Endothelial cell of umbilical vein (primary cell): ENCODE results near the gene MAPK9.

Source experiments
- CTCF ChIP-seq, 2 donors: IDR thresholded peaks; 1 replicate in 1 of 2; 2 replicates in 1 of 2; pipeline ENCODE4 v1.5.1; 2011; ENCODE audit warnings: low read length in 2 of 2, mild to moderate bottlenecking in 2 of 2, moderate library complexity in 2 of 2, control low read depth in 1 of 2, inconsistent platforms in 1 of 2, low read depth in 1 of 2; ENCODE audit not compliant: insufficient read depth in 1 of 2; ENCODE audit errors: extremely low read depth in 1 of 2
- EZH2 ChIP-seq: IDR thresholded peaks from 2 replicates; pipeline ENCODE4 v1.6.1; 2012; ENCODE audit warnings: borderline replicate concordance, low read depth, mild to moderate bottlenecking, moderate library complexity, low read length, inconsistent platforms; ENCODE audit not compliant: severe bottlenecking
- POLR2A ChIP-seq: IDR thresholded peaks from 2 replicates; pipeline ENCODE4 v1.6.1; 2012; ENCODE audit warnings: low read depth, mild to moderate bottlenecking, control low read depth, low read length
- POLR2AphosphoS5 ChIP-seq: IDR thresholded peaks from 2 replicates; pipeline ENCODE4 v1.6.1; 2012; ENCODE audit warnings: low read depth, mild to moderate bottlenecking, control low read depth, low read length, moderate library complexity; ENCODE audit not compliant: insufficient read depth
- TF ChIP-seq, protein P1 (sequence below): IDR thresholded peaks from 2 replicates; pipeline ENCODE4 v1.6.1; 2011; ENCODE audit not compliant: insufficient read depth, insufficient read length

DNA sequence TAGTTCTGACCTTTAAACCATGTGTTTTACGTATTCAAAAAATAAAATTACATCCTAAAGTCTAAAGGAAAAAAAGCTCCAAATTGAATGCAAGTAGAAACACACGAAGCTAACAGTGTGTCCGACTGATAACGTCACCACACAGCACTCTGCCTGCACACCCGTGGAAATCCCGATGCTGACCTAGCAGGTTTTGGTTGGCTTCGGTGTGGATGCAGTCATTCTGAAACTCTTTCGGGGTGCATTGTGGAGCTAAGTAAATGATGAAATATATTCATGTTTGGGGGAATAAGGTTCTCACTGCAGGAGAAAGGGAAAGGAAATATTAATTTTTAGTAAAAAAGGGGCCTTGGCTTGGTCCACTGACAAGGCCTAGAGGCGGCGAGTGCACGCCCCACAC, 84.9 kb downstream of the MAPK9 start:
- no peak for TF ChIP-seq CTCF (IDR thresholded peaks at IDR 0.05; ENCODE audit: extremely low read depth in 1 of 2, insufficient read depth in 1 of 2, low read depth in 1 of 2, low read length in 2 of 2)
- TF ChIP-seq POLR2A = no peak
- TF ChIP-seq POLR2AphosphoS5 = no peak
- TF ChIP-seq EZH2 = no peak
- TF ChIP-seq, protein P1, sequence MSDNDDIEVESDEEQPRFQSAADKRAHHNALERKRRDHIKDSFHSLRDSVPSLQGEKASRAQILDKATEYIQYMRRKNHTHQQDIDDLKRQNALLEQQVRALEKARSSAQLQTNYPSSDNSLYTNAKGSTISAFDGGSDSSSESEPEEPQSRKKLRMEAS = no peak
